Dermis microvascular lymphatic vessel endothelial cell (primary cell): ENCODE measurements around the gene NXPE1. TPM values are rescaled to one million over a fixed set of nuclear protein-coding genes. Genes with fewer than 3 reads are reported as not detected.

Experiments
- DNase-seq, 2 donors: peaks; one replicate each; pipeline versions ENCODE4 v3.0.0 to v3.0.0-alpha.2; 2010; ENCODE audit warnings: low read depth in 2 of 2
- total RNA-seq: library from RNA; depleted of rRNA; stranded (reverse); fragments of >200 nt; gene quantifications from 2 replicates; pipeline ENCODE4 v1.2.1, GENCODE V29; 2014

NXPE1 gene
- total RNA-seq, 1 donor from 2014 or later, result not detected

- no peak for DNase-seq
Observed at GRCh38 chr11:114562166-114562916, 2.7 kb upstream of the NXPE1 start.

GRCh38 chr11:114556135-114556534 is 3.5 kb downstream of the NXPE1 start:
- DNase-seq, result no peak

GRCh38 chr11:114553642-114554041 is 6.0 kb downstream of the NXPE1 start:
- no peak for DNase-seq

- DNase-seq, result no peak
Observed at GRCh38 chr11:114551060-114551459, 8.6 kb downstream of the NXPE1 start.

GRCh38 chr11:114525682-114526081 is 34.0 kb downstream of the NXPE1 start:
- DNase-seq, result no peak

GRCh38 chr11:114524122-114524521 is 35.6 kb downstream of the NXPE1 start:
- DNase-seq, result no peak

- DNase-seq, result no peak
Observed at GRCh38 chr11:114522818-114523217, 36.9 kb downstream of the NXPE1 start.

GRCh38 chr11:114511538-114511937 is 48.1 kb downstream of the NXPE1 start:
- no peak for DNase-seq

- DNase-seq, result no peak
Observed at GRCh38 chr11:114511079-114511478, 48.6 kb downstream of the NXPE1 start.

GRCh38 chr11:114501901-114502300 is 57.8 kb downstream of the NXPE1 start:
- no peak for DNase-seq

- DNase-seq, result no peak
Observed at GRCh38 chr11:114499756-114500155, 59.9 kb downstream of the NXPE1 start.

GRCh38 chr11:114496915-114497314 is 62.8 kb downstream of the NXPE1 start:
- DNase-seq, result no peak

GRCh38 chr11:114483929-114484328 is 75.8 kb downstream of the NXPE1 start:
- DNase-seq, result no peak

- DNase-seq, result no peak
Observed at GRCh38 chr11:114482114-114482513, 77.6 kb downstream of the NXPE1 start.

GRCh38 chr11:114479331-114479730 is 80.3 kb downstream of the NXPE1 start:
- no peak for DNase-seq

- DNase-seq, result no peak
Observed at GRCh38 chr11:114478768-114479167, 80.9 kb downstream of the NXPE1 start.

- no peak for DNase-seq
Observed at GRCh38 chr11:114478001-114478410, 81.7 kb downstream of the NXPE1 start.

GRCh38 chr11:114472661-114473060 is 87.0 kb downstream of the NXPE1 start:
- no peak for DNase-seq

Other genes starting within 250 kb of the NXPE1 start
- 4.3 and 4.4 TPM in 2 replicates for gene C11orf71, start 159.4 kb downstream of the NXPE1 start, total RNA-seq
- 52.8 and 53.4 TPM in 2 replicates for gene RBM7, start 159.2 kb downstream of the NXPE1 start, total RNA-seq
- gene REXO2, start 120.4 kb downstream of the NXPE1 start, total RNA-seq, result 110 and 132 TPM in 2 replicates
- gene NXPE4, start 35.9 kb upstream of the NXPE1 start, total RNA-seq, result not detected in 2 replicates
- gene NXPE2, start 118.6 kb upstream of the NXPE1 start, total RNA-seq, result not detected in 2 replicates